Fibroblast of lung (primary cell): ENCODE results near the gene KRT7.

Experiments
- EZH2 ChIP-seq: IDR thresholded peaks from 2 replicates; pipeline ENCODE4 v1.5.1; 2012; ENCODE audit warnings: low read length, control low read depth, mild to moderate bottlenecking; ENCODE audit errors: missing control alignments
- TF ChIP-seq, protein P1 (sequence below), 2 donors: IDR thresholded peaks in 1 of 2; conservative IDR thresholded peaks in 1 of 2; 1 replicate in 1 of 2; 2 replicates in 1 of 2; pipeline ENCODE4 v1.5.1; 2011 to 2012; ENCODE audit warnings: low read length in 2 of 2, control low read depth in 1 of 2, inconsistent platforms in 1 of 2, low read depth in 1 of 2, mild to moderate bottlenecking in 1 of 2

DNA sequence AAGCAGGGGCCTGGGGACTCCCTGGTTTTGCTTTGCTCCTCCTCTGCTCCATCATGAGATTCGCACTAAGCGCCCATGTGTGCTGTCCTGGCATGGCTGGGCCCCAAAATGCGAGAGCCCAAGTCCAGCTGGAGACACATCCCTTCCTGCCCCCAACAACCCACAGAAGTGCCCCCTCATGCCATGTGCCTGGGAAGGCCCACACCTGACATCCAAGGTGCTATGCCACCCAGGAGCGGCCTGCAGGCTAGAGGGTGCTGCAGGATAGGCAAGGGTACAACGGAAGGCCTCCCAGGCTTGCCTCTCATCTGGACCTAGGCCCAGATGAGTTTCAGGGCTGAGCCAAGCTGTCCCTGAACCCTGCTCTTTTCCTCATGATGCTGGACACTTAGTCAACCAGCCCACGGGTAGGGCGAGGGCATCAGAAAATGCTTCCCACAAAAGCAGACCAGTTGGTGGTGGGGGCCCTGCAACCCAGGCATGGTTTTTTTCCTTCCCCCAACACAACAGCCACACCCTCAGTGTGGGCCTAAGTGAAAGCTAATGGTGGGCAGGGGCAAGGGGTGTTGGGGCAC, 28.0 kb upstream of the KRT7 start:
- TF ChIP-seq, protein P1, sequence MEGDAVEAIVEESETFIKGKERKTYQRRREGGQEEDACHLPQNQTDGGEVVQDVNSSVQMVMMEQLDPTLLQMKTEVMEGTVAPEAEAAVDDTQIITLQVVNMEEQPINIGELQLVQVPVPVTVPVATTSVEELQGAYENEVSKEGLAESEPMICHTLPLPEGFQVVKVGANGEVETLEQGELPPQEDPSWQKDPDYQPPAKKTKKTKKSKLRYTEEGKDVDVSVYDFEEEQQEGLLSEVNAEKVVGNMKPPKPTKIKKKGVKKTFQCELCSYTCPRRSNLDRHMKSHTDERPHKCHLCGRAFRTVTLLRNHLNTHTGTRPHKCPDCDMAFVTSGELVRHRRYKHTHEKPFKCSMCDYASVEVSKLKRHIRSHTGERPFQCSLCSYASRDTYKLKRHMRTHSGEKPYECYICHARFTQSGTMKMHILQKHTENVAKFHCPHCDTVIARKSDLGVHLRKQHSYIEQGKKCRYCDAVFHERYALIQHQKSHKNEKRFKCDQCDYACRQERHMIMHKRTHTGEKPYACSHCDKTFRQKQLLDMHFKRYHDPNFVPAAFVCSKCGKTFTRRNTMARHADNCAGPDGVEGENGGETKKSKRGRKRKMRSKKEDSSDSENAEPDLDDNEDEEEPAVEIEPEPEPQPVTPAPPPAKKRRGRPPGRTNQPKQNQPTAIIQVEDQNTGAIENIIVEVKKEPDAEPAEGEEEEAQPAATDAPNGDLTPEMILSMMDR (conservative IDR thresholded peaks at IDR 0.05 in 1 of 2, IDR thresholded peaks at IDR 0.05 in 1 of 2; ENCODE audit: low read depth in 1 of 2, low read length in 2 of 2), result no peak
- no peak for TF ChIP-seq EZH2
